DND-41 (cell line): ENCODE data around the gene CTSO.

ENCODE experiments used
- ATAC-seq: fragments of 200-7000 bp; cut with Tn5 transposase; 3 replicates; pipeline ENCODE4 v1.9.1; 2021; ENCODE audit warnings: low read depth; ENCODE audit not compliant: insufficient read depth
- DNase-seq: peaks from one replicate; pipeline ENCODE4 v3.0.0-alpha.2; 2020
- H2AFZ ChIP-seq: 2 replicates; pipeline ENCODE4 v1.6.0; 2012; ENCODE audit warnings: low read depth, low read length
- H3K27ac ChIP-seq: 2 replicates; pipeline ENCODE4 v1.5.1; 2012; ENCODE audit warnings: low read length, inconsistent platforms
- H3K27me3 ChIP-seq: fragments of 200-600 bp; sonication (generic); 2 replicates; pipeline ENCODE4 v1.6.0; 2012; ENCODE audit warnings: low read length, mild to moderate bottlenecking, inconsistent platforms; ENCODE audit not compliant: insufficient read depth, poor library complexity
- H3K36me3 ChIP-seq: 2 replicates; pipeline ENCODE4 v1.5.1; 2012; ENCODE audit warnings: low read length, inconsistent platforms; ENCODE audit not compliant: insufficient read depth
- H3K4me1 ChIP-seq: 2 replicates; pipeline ENCODE4 v1.5.1; 2012; ENCODE audit warnings: mild to moderate bottlenecking, low read length; ENCODE audit not compliant: insufficient read depth
- H3K4me2 ChIP-seq: 2 replicates; pipeline ENCODE4 v1.6.0; 2012; ENCODE audit warnings: mild to moderate bottlenecking, moderate library complexity, low read length, inconsistent platforms; ENCODE audit not compliant: insufficient read depth
- H3K4me3 ChIP-seq, 2 experiments: fragments of 200-600 bp in 1 of 2; shearing (Covaris generic) in 1 of 2; 2 replicates each; pipeline ENCODE4 v1.5.1; 2012 to 2016; ENCODE audit warnings: inconsistent platforms in 2 of 2, low read length in 2 of 2, mild to moderate bottlenecking in 2 of 2, low read depth in 1 of 2, moderate library complexity in 1 of 2
- H3K79me2 ChIP-seq: 2 replicates; pipeline ENCODE4 v1.6.0; 2012; ENCODE audit warnings: low read length, inconsistent platforms; ENCODE audit not compliant: insufficient read depth
- H3K9ac ChIP-seq: 2 replicates; pipeline ENCODE4 v1.6.0; 2012; ENCODE audit warnings: low read depth, mild to moderate bottlenecking, inconsistent platforms, low read length, moderate library complexity
- H3K9me3 ChIP-seq: 2 replicates; pipeline ENCODE4 v1.5.1; 2012; ENCODE audit warnings: low read length, moderate library complexity, mild to moderate bottlenecking, inconsistent platforms; ENCODE audit not compliant: insufficient read depth, severe bottlenecking
- H4K20me1 ChIP-seq: 2 replicates; pipeline ENCODE4 v1.6.0; 2012; ENCODE audit warnings: low read length; ENCODE audit not compliant: insufficient read depth
- EZH2 ChIP-seq: IDR thresholded peaks from 3 replicates; pipeline ENCODE4 v1.6.1; 2012; ENCODE audit warnings: borderline replicate concordance, low read depth, mild to moderate bottlenecking, moderate library complexity, low read length, inconsistent platforms; ENCODE audit not compliant: severe bottlenecking
- TF ChIP-seq, protein P1 (sequence below): IDR thresholded peaks from 2 replicates; pipeline ENCODE4 v1.5.1; 2012; ENCODE audit warnings: borderline replicate concordance, low read length, moderate library complexity, mild to moderate bottlenecking; ENCODE audit not compliant: poor library complexity, severe bottlenecking; ENCODE audit errors: extremely low read depth

CTSO gene

DNA sequence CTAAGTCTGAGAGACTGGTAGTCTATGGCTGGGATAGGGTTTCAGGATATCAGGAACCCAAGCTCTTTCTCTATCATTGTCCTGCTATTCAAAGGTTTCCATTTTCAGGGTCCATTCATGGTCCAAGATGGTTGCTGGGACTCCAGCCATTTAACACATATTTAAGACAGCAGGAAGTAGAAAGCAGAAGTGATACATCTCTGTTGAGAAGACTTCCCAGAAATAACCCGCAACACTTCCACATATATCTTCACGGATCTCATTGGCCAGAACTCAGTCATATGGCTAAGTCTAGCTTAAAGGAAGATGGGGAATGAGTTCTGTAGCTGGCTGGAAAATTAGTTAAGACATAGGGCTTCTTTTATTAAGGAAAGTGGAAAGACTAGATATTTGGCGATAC is 23.8 kb downstream of the CTSO start:
- Histone ChIP-seq H2AFZ (no peak overlapping the region), H3K27me3 (no peaks in the 10 kb centered on the region), H3K4me3 (no peak overlapping the region), H3K9ac (no peak overlapping the region), H3K36me3 (no peaks in the 10 kb centered on the region), H3K4me1 (no peaks in the 10 kb centered on the region), H3K4me2 (no peak overlapping the region), H3K9me3 (no peaks in the 10 kb centered on the region), H4K20me1 (no peaks in the 10 kb centered on the region), H3K79me2 (no peaks in the 10 kb centered on the region), H3K27ac (no peak overlapping the region)
- ATAC-seq (no peak), DNase-seq (no peak)
- TF ChIP-seq, protein P1, sequence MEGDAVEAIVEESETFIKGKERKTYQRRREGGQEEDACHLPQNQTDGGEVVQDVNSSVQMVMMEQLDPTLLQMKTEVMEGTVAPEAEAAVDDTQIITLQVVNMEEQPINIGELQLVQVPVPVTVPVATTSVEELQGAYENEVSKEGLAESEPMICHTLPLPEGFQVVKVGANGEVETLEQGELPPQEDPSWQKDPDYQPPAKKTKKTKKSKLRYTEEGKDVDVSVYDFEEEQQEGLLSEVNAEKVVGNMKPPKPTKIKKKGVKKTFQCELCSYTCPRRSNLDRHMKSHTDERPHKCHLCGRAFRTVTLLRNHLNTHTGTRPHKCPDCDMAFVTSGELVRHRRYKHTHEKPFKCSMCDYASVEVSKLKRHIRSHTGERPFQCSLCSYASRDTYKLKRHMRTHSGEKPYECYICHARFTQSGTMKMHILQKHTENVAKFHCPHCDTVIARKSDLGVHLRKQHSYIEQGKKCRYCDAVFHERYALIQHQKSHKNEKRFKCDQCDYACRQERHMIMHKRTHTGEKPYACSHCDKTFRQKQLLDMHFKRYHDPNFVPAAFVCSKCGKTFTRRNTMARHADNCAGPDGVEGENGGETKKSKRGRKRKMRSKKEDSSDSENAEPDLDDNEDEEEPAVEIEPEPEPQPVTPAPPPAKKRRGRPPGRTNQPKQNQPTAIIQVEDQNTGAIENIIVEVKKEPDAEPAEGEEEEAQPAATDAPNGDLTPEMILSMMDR, result no peak
- no peak for TF ChIP-seq EZH2

DNA sequence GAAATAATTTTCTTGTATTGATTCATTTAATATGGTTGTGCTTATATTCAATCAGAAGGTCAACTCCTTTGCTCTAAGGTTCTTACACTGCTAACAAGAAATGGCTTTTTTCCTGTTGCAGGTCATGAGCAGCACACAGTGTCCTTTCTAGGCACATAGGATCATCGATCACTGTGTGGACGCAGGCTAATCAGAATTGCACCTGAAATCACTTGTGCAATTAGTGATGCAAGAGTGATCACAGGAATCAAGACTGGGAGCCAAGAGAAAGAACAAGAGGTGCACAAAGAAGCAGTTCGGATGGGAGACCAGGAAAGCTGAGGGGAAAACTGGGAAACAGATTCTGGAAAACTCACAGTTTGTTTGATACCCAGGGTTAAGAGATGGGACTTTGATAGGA is 29.0 kb downstream of the CTSO start:
- no peak for ATAC-seq
- H2AFZ ChIP-seq, result no peak overlapping the region
- no peaks in the 10 kb centered on the region for H3K36me3 ChIP-seq
- H4K20me1 ChIP-seq, result no peaks in the 10 kb centered on the region
- no peaks in the 10 kb centered on the region for H3K4me1 ChIP-seq
- no peak for TF ChIP-seq EZH2
- TF ChIP-seq, protein P1, result no peak
- no peak overlapping the region for H3K4me2 ChIP-seq
- no peak overlapping the region for H3K9ac ChIP-seq
- H3K27ac ChIP-seq, result no peak overlapping the region
- no peaks in the 10 kb centered on the region for H3K79me2 ChIP-seq
- no peak for DNase-seq
- no peaks in the 10 kb centered on the region for H3K9me3 ChIP-seq
- H3K4me3 ChIP-seq, result no peak overlapping the region
- H3K27me3 ChIP-seq, result no peaks in the 10 kb centered on the region

DNA sequence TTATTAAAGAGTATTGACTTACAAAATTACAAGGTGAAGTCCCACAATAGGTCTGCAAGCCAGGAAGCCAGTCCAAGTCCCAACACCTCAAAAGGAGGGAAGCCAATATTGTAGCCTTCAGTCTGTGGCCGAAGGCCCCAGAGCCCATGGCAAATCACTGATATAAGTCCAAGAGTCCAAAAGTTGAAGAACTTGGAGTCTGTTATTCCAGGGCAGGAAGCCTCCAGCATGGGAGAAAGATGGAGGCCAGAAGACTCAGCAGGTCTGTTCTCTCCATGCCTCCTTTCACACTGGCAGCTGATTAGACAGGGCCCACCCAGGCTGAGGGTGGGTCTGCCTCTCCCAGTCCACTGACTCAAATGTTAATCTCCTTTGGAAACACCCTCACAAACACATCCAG is 32.1 kb downstream of the CTSO start:
- Histone ChIP-seq H3K9ac (no peak overlapping the region), H3K27ac (no peak overlapping the region)
- ATAC-seq, result no peak

More for the DNA sequence above, 32.1 kb downstream of the CTSO start:
- Histone ChIP-seq H4K20me1 (no peaks in the 10 kb centered on the region), H3K27me3 (no peaks in the 10 kb centered on the region), H3K4me3 (no peak overlapping the region), H3K79me2 (no peaks in the 10 kb centered on the region), H3K9me3 (no peaks in the 10 kb centered on the region), H2AFZ (no peak overlapping the region), H3K36me3 (no peaks in the 10 kb centered on the region), H3K4me2 (no peak overlapping the region), H3K4me1 (no peaks in the 10 kb centered on the region)
- TF ChIP-seq, protein P1, result no peak
- TF ChIP-seq EZH2, result no peak
- DNase-seq, result no peak
